Body of pancreas (tissue), 4 donors: Measurements from ENCODE around the gene GRIK3. TPM values are rescaled to one million over a fixed set of nuclear protein-coding genes. Genes with fewer than 3 reads are reported as not detected.

Experiments used
- ATAC-seq: fragments of 150-250 bp; one replicate; pipeline ENCODE4 v1.9.1; 2016
- DNase-seq, 4 donors: peaks; one replicate each; pipeline ENCODE4 v3.0.0-alpha.2; 2019
- H3K27ac ChIP-seq, 4 donors: fragments of 200-600 bp; sonication (generic); 1 replicate in 3 of 4; 2 replicates in 1 of 4; pipeline versions ENCODE4 v1.5.1 to v1.6.1; 2016 to 2019; ENCODE audit warnings: mild to moderate bottlenecking in 1 of 4, mixed read lengths in 1 of 4, moderate library complexity in 1 of 4
- H3K27me3 ChIP-seq, 2 donors: fragments of 200-600 bp; sonication (generic); one replicate each; pipeline ENCODE4 v1.6.0; 2016; ENCODE audit warnings: mild to moderate bottlenecking in 1 of 2
- H3K36me3 ChIP-seq, 2 donors: fragments of 200-600 bp; sonication (generic); replicated peaks in 1 of 2; 2 replicates each; pipeline ENCODE4 v1.5.1; 2016; ENCODE audit warnings: low read depth in 2 of 2; ENCODE audit not compliant: insufficient read depth in 1 of 2
- H3K4me1 ChIP-seq: fragments of 200-600 bp; sonication (generic); one replicate; pipeline ENCODE4 v1.6.0; 2016
- H3K4me3 ChIP-seq, 2 donors: fragments of 200-600 bp; sonication (generic); 1 replicate in 1 of 2; 2 replicates in 1 of 2; pipeline ENCODE4 v1.5.1; 2016 to 2019
- H3K9me3 ChIP-seq, 3 donors: fragments of 200-600 bp; sonication (generic); 1 replicate in 2 of 3; 2 replicates in 1 of 3; pipeline ENCODE4 v1.5.1; 2016
- POLR2A ChIP-seq, 3 donors: fragments of 450-650 bp; IDR thresholded peaks; one replicate each; pipeline ENCODE4 v1.6.1; 2016; ENCODE audit warnings: antibody characterized with exemption in 3 of 3, mild to moderate bottlenecking in 2 of 3
- WGBS, 2 donors: methylation state at CpG; one replicate each; pipeline ENCODE4 v1.1.5; 2017; 5-methylcytosine and 5-hydroxymethylcytosine counted together
- intact Hi-C: fragments of 100-400 bp; cut with DNase I; formaldehyde crosslinking; loops from one replicate; pipeline ENCODE4 v1.15.1; 2023
- total RNA-seq, 2 donors: library from RNA; depleted of rRNA; stranded (reverse); fragments of >200 nt; gene quantifications; one replicate each; pipeline ENCODE4 v1.1.0, GENCODE V29; 2016
- TF ChIP-seq, protein P1 (sequence below), 7 experiments: fragments of 450-650 bp in 4 of 7; fragments of 200-600 bp in 3 of 7; sonication (generic) in 3 of 7; IDR thresholded peaks; one replicate each; pipeline ENCODE4 v1.5.1; 2016 to 2019; ENCODE audit warnings: antibody characterized with exemption in 7 of 7

Gene GRIK3
- total RNA-seq, 2 donors from 2014 or later: under 0.01 to 0.99 TPM

DNA sequence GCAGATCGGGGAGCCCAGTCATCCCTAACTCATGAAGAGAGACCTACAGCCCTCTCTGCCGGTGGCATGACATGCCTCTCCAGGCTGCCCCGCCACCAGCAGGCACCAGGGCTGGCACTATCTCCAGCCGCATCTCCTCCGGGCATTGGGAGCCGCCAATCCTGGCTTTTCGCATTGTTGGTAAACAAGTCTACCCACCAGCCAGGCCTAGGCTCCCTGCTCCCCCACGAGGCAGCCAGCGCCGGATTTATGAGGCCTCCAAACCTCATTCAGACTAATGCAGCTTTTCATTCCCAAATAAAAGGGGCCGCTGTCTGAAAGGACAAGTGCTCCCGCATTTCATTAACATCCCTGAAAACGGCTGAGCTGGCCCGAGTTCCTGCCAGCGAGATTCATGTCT is 3.4 kb upstream of the GRIK3 start:
- no peak overlapping the region for H3K4me3 ChIP-seq
- ATAC-seq: no peak
- H3K27me3 ChIP-seq: peaks cover 0 to 27% of the 10 kb centered on the region in 2 donors
- no peak overlapping the region for H3K27ac ChIP-seq
- H3K4me1 ChIP-seq: peaks cover 24% of the 10 kb centered on the region
- intact Hi-C loops: no loop called here
- H3K9me3 ChIP-seq: no peaks in the 10 kb centered on the region
- no peaks in the 10 kb centered on the region for H3K36me3 ChIP-seq
- DNase-seq: no peak
- TF ChIP-seq POLR2A (IDR thresholded peaks at IDR 0.05): no peak
- TF ChIP-seq, protein P1, sequence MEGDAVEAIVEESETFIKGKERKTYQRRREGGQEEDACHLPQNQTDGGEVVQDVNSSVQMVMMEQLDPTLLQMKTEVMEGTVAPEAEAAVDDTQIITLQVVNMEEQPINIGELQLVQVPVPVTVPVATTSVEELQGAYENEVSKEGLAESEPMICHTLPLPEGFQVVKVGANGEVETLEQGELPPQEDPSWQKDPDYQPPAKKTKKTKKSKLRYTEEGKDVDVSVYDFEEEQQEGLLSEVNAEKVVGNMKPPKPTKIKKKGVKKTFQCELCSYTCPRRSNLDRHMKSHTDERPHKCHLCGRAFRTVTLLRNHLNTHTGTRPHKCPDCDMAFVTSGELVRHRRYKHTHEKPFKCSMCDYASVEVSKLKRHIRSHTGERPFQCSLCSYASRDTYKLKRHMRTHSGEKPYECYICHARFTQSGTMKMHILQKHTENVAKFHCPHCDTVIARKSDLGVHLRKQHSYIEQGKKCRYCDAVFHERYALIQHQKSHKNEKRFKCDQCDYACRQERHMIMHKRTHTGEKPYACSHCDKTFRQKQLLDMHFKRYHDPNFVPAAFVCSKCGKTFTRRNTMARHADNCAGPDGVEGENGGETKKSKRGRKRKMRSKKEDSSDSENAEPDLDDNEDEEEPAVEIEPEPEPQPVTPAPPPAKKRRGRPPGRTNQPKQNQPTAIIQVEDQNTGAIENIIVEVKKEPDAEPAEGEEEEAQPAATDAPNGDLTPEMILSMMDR (IDR thresholded peaks at IDR 0.05): no peak
- 32 to 46% methylated on average over 15 of the region's 15 CpGs for WGBS, 2 donors

DNA sequence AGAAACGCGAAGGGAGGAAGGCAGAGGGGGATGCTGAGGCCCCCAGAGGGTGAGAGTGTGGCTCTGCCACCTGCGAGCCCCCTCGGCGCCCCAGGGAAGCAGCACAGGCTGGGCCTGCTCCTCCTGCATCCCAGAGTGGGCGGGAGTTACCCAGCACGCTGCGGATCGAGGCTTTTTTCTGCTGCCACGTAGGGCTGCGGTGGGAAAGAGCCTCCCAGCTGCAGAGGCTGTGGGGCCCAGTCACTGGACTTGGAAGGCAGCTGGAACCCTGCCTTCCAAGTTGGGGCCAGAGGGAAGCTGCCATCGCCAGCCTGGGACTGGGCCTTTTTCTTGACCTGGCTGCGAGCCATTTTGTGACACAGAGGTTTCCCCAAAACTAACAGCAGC is 2.3 kb upstream of the GRIK3 start:
- intact Hi-C loops: no loop called here
- TF ChIP-seq POLR2A (IDR thresholded peaks at IDR 0.05): no peak
- TF ChIP-seq, protein P1 (IDR thresholded peaks at IDR 0.05): no peak
- Histone ChIP-seq H3K27ac (no peak overlapping the region), H3K27me3 (peaks cover 0 to 26% of the 10 kb centered on the region in 2 donors), H3K4me3 (no peak overlapping the region), H3K4me1 (peaks cover 26% of the 10 kb centered on the region), H3K9me3 (no peaks in the 10 kb centered on the region), H3K36me3 (no peaks in the 10 kb centered on the region)
- DNase-seq (no peak), ATAC-seq (no peak)
- 32 to 34% methylated on average over 13 of the region's 13 CpGs for WGBS, 2 donors

DNA sequence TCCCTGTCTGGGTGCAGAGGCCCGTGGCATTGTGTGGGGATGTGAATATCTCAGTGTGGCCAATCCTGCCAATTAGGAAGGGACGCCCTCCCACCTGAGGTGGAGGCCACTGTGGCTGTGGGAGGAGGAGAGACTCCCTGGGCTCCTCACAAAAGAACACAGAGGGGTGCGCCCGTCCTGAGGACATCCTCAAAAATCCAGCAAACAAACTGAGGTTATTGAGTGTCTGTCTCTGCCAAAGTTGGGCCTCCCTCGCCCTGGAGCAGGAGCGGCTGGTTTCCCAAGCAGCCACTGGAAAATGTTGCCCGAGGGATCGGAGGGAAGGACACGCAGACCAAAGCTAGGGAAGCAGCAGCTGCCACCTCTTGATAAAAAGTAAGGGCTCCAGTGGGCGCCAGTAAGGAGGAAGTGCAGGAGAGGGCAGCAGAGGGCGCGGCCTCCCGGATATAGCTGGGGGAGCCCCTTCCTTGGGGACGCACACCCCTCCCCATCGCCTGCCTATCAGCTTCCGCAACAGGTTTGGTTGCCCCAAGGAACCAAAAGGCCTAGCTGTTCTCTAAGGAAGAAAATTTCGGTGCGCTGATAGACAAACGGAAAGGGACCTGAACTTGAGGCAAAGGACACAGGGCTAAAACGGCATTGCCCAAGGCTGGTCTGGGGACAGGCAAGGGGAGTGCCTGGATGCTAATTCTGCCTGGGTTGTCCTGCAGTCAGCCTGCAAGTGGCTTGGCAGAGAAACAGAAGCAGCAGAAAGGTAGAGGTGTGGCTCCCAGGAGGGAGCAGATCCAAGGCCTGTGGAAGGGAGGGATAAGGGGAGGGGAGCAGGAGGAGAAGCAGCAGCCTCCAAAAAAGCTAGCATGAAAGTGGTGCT is 1.7 kb upstream of the GRIK3 start:
- Histone ChIP-seq H3K27ac (no peak overlapping the region), H3K27me3 (peaks cover 0 to 29% of the 10 kb centered on the region in 2 donors), H3K9me3 (no peaks in the 10 kb centered on the region), H3K4me1 (peaks cover 26% of the 10 kb centered on the region), H3K36me3 (no peaks in the 10 kb centered on the region), H3K4me3 (no peak overlapping the region)
- intact Hi-C loops: no loop called here
- no peak for DNase-seq
- ATAC-seq: no peak
- TF ChIP-seq POLR2A (IDR thresholded peaks at IDR 0.05): no peak
- TF ChIP-seq, protein P1 (IDR thresholded peaks at IDR 0.05): no peak
- 16 to 23% methylated on average over 20 of the region's 20 CpGs for WGBS, 2 donors

DNA sequence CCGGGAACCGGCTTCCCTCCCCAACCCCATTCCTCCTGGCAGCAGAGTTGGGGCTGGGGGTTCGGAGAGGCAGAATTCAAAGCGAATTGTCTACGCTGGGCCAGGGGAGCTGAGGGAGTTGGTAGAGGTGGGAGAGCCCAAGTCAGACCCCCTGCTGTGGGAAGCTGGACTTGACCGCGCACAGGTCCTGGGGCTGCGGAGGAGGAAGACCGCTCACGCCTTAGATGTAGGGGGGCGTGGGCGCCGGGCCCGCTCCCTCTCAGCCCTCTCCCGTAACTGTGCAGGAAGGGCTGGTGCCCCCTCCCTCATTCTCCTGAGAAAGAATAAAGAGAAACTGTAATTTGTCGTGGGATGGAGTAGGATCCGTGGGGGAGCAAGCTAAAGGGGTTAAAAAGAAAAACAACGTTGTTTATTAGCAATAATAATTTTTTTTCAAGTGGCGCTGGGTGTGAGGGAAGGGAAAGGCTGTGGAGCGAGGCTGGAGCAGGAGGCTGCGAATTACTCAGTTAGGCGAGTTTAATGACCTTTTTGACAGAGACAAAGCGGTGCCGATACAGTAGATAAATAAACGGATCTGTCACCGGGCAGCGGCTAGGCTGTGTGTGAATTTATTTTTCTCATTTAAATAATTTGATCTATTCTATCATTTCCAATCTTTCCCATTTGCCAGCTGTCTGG is 838 bp upstream of the GRIK3 start:
- Histone ChIP-seq H3K4me3 (no peak overlapping the region), H3K4me1 (peaks cover 26% of the 10 kb centered on the region), H3K27ac (no peak overlapping the region), H3K27me3 (peaks cover 0 to 29% of the 10 kb centered on the region in 2 donors), H3K9me3 (no peaks in the 10 kb centered on the region), H3K36me3 (no peaks in the 10 kb centered on the region)
- intact Hi-C loops: no loop called here
- WGBS, 2 donors: 11 to 17% methylated on average over 22 to 27 of the region's 27 CpGs
- TF ChIP-seq POLR2A (IDR thresholded peaks at IDR 0.05): no peak
- TF ChIP-seq, protein P1 (IDR thresholded peaks at IDR 0.05): no peak
- no peak for ATAC-seq
- no peak for DNase-seq
